Body of pancreas (tissue), 4 donors: ENCODE data around the gene COBL.

ENCODE experiments used
- CTCF ChIP-seq, 7 experiments: fragments of 450-650 bp in 4 of 7; fragments of 200-600 bp in 3 of 7; sonication (generic) in 3 of 7; IDR thresholded peaks; one replicate each; pipeline ENCODE4 v1.5.1; 2016 to 2019; ENCODE audit warnings: antibody characterized with exemption in 7 of 7
- POLR2A ChIP-seq, 3 donors: fragments of 450-650 bp; IDR thresholded peaks; one replicate each; pipeline ENCODE4 v1.6.1; 2016; ENCODE audit warnings: antibody characterized with exemption in 3 of 3, mild to moderate bottlenecking in 2 of 3

- TF ChIP-seq CTCF (IDR thresholded peaks at IDR 0.05) = no peak
- no peak for TF ChIP-seq POLR2A (IDR thresholded peaks at IDR 0.05)
Measured at GRCh38 chr7:50988988-50989387, 327.6 kb downstream of the COBL start.
